Neural crest cell (in vitro differentiated cells): ENCODE measurements around the gene QRSL1. TPM values are rescaled to one million over a fixed set of nuclear protein-coding genes. Genes with fewer than 3 reads are reported as not detected.

Experiments used
- DNase-seq: peaks from one replicate; pipeline ENCODE4 v3.0.0; 2021; ENCODE audit warnings: low read depth, mixed read lengths, low spot score
- H3K27ac Mint-ChIP-seq: one replicate; pipeline ENCODE4 v1.8.0; 2021; ENCODE audit warnings: mild to moderate bottlenecking, mixed read lengths; ENCODE audit not compliant: unreplicated experiment
- H3K27me3 Mint-ChIP-seq: 2 replicates; pipeline ENCODE4 v1.8.0; 2021; ENCODE audit warnings: low read depth, mild to moderate bottlenecking, mixed read lengths
- H3K36me3 Mint-ChIP-seq: 2 replicates; pipeline ENCODE4 v1.8.0; 2021; ENCODE audit warnings: low read depth, mild to moderate bottlenecking, mixed read lengths
- H3K4me1 Mint-ChIP-seq: 2 replicates; pipeline ENCODE4 v1.8.0; 2021; ENCODE audit warnings: mixed read lengths
- H3K4me3 Mint-ChIP-seq: one replicate; pipeline ENCODE4 v1.8.0; 2021; ENCODE audit warnings: mild to moderate bottlenecking, mixed read lengths
- H3K9me3 Mint-ChIP-seq: 2 replicates; pipeline ENCODE4 v1.8.0; 2021; ENCODE audit warnings: mixed read lengths
- CTCF ChIP-seq: fragments of 200-600 bp; sonication (generic); conservative IDR thresholded peaks from 2 replicates; pipeline ENCODE4 v1.5.0; 2021; ENCODE audit warnings: antibody characterized with exemption, mild to moderate bottlenecking
- total RNA-seq: library from RNA; stranded (reverse); gene quantifications from 2 replicates; pipeline ENCODE4 v1.2.1, GENCODE V29; 2021

QRSL1 gene
- total RNA-seq, 1 donor from 2014 or later, result 18.4 TPM

GRCh38 chr6:106674541-106675229, 45.3 kb downstream of the QRSL1 start:
- H3K9me3 Mint-ChIP-seq, result peaks cover 3% of the 10 kb centered on the region
- peaks cover 5% of the 10 kb centered on the region for H3K36me3 Mint-ChIP-seq
- no peak overlapping the region for H3K27ac Mint-ChIP-seq
- no peak for DNase-seq
- no peaks in the 10 kb centered on the region for H3K27me3 Mint-ChIP-seq
- TF ChIP-seq CTCF, result no peak
- H3K4me1 Mint-ChIP-seq, result no peaks in the 10 kb centered on the region
- no peak overlapping the region for H3K4me3 Mint-ChIP-seq

GRCh38 chr6:106677282-106677681, 47.9 kb downstream of the QRSL1 start:
- no peak for TF ChIP-seq CTCF
- Mint-ChIP-seq H3K4me1 (no peaks in the 10 kb centered on the region), H3K27me3 (no peaks in the 10 kb centered on the region), H3K36me3 (peaks cover 2% of the 10 kb centered on the region), H3K4me3 (no peak overlapping the region), H3K9me3 (peaks cover 6% of the 10 kb centered on the region), H3K27ac (no peak overlapping the region)
- DNase-seq, result no peak

- no peaks in the 10 kb centered on the region for H3K36me3 Mint-ChIP-seq
- no peaks in the 10 kb centered on the region for H3K27me3 Mint-ChIP-seq
- DNase-seq, result no peak
- H3K9me3 Mint-ChIP-seq, result peaks cover 3% of the 10 kb centered on the region
- no peak for TF ChIP-seq CTCF
- H3K4me3 Mint-ChIP-seq, result no peak overlapping the region
- no peaks in the 10 kb centered on the region for H3K4me1 Mint-ChIP-seq
- H3K27ac Mint-ChIP-seq, result no peak overlapping the region
Observed at GRCh38 chr6:106684011-106684410, 54.6 kb downstream of the QRSL1 start.

DNA sequence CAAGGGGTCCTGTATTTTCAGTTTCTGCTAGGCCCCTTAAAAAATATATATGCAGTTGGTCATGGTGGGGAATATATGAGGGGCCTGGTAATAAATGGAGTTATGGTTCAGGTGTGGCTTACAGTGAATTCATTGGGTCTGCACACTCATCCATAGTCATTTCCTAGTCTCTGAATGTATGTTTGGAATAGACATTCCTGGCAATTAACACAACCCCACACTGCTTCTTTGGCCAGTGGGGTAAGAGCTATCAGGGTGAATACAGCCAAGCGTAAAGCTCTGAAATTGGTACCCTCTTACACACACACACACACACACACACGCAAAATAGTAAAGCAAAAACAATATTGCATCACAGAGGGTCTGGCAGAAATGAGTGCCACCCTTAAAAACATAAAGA, 56.5 kb downstream of the QRSL1 start:
- Mint-ChIP-seq H3K36me3 (no peaks in the 10 kb centered on the region), H3K27ac (no peak overlapping the region), H3K27me3 (no peaks in the 10 kb centered on the region), H3K4me1 (no peaks in the 10 kb centered on the region), H3K4me3 (no peak overlapping the region), H3K9me3 (no peaks in the 10 kb centered on the region)
- TF ChIP-seq CTCF, result no peak
- DNase-seq, result no peak

DNA sequence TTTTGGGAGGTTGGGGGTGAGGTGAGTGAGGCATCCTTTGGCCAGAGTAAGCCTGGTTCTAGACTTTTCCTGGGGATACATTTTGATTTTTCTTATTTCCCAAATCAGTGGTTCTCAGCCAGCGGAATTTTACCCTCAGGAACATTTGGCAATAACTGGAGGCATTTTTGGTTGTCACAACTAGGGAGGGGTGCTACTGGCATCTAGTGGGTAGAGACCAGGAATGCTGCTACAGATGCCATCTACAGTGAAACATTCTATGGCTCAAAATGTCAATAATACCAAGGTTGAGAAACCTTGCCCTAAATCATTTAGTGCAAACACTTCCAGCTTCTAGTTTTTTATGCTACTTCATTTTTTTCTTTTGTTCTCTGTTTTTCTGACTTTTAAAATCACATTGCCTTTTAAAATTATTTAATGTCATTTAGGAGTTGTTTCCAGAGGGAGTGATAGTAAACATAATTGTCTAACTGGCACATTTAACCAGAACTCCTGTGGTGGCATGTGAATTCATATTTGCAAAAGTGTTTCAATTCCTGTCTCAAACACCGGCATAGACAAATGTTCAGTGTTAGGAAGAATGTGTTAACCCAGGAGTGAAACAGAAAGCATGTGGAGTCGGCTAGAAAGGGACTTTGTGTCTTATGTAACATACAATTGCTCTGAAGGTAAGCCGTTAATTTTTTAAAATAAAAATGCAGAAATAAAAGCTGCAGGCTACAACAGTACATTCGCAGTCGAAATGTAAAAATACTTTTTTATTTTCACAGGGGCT, 59.0 kb downstream of the QRSL1 start:
- Mint-ChIP-seq H3K36me3 (no peaks in the 10 kb centered on the region), H3K27me3 (peaks cover 2% of the 10 kb centered on the region), H3K9me3 (no peaks in the 10 kb centered on the region), H3K4me3 (no peak overlapping the region), H3K4me1 (peaks cover 6% of the 10 kb centered on the region), H3K27ac (no peak overlapping the region)
- no peak for DNase-seq
- TF ChIP-seq CTCF, result no peak
